HepG2 (cell line): Measurements from ENCODE around the gene RUVBL2. TPM values are rescaled to one million over a fixed set of nuclear protein-coding genes. Genes with fewer than 3 reads are reported as not detected.

Experiments
- AHDC1 ChIP-seq: sonication (generic); formaldehyde crosslinking; IDR thresholded peaks from 2 replicates; pipeline ENCODE4 v1.5.1; 2020; ENCODE audit warnings: mild to moderate bottlenecking, missing genetic modification reagents, borderline replicate concordance
- ARHGAP35 ChIP-seq: sonication (generic); formaldehyde crosslinking; IDR thresholded peaks from 2 replicates; pipeline ENCODE4 v1.9.0; 2022; ENCODE audit warnings: mild to moderate bottlenecking, inconsistent platforms, moderate library complexity, missing genetic modification reagents, borderline replicate concordance
- ARID2 ChIP-seq: sonication (generic); formaldehyde crosslinking; IDR thresholded peaks from 2 replicates; pipeline ENCODE4 v1.8.1; 2022; ENCODE audit warnings: mild to moderate bottlenecking, missing genetic modification reagents, borderline replicate concordance
- DNMT1 ChIP-seq: sonication (generic); formaldehyde crosslinking; IDR thresholded peaks from 2 replicates; pipeline ENCODE4 v1.5.1; 2020; ENCODE audit warnings: mild to moderate bottlenecking, missing genetic modification reagents
- E2F1 ChIP-seq: sonication (generic); formaldehyde crosslinking; IDR thresholded peaks from 2 replicates; pipeline ENCODE4 v1.5.0; 2020; ENCODE audit warnings: missing genetic modification reagents
- ETS1 ChIP-seq: sonication (generic); formaldehyde crosslinking; IDR thresholded peaks from 2 replicates; pipeline ENCODE4 v1.4.0; 2020; ENCODE audit warnings: missing genetic modification reagents
- FOXK2 ChIP-seq: fragments of 450-650 bp; IDR thresholded peaks from 2 replicates; pipeline ENCODE4 v1.6.1; 2016
- HNRNPK ChIP-seq: fragments of 200-400 bp; formaldehyde crosslinking; IDR thresholded peaks from 2 replicates; pipeline ENCODE4 v1.6.1; 2018; ENCODE audit warnings: low read length, low read depth, moderate library complexity, mild to moderate bottlenecking; ENCODE audit not compliant: poor library complexity, severe bottlenecking
- PLRG1 ChIP-seq: fragments of 450-650 bp; conservative IDR thresholded peaks from 2 replicates; pipeline ENCODE4 v1.6.1; 2016
- RFX5 ChIP-seq: IDR thresholded peaks from 2 replicates; pipeline ENCODE4 v1.6.1; 2011; ENCODE audit warnings: low read depth, low read length, improper control_type of control experiment
- TBL1XR1 ChIP-seq: fragments of 150-350 bp; IDR thresholded peaks from 2 replicates; pipeline ENCODE4 v1.6.1; 2014; ENCODE audit warnings: borderline replicate concordance, low read length; ENCODE audit not compliant: partially characterized antibody
- ZBTB3 ChIP-seq: sonication (generic); formaldehyde crosslinking; IDR thresholded peaks from 2 replicates; pipeline ENCODE4 v1.4.0; 2020; ENCODE audit warnings: low read depth, mild to moderate bottlenecking, moderate library complexity, missing genetic modification reagents, borderline replicate concordance
- ZNF280D ChIP-seq: sonication (generic); formaldehyde crosslinking; IDR thresholded peaks from 2 replicates; pipeline ENCODE4 v1.5.1; 2020; ENCODE audit warnings: mild to moderate bottlenecking, missing genetic modification reagents
- ZNF564 ChIP-seq: sonication (generic); formaldehyde crosslinking; IDR thresholded peaks from 2 replicates; pipeline ENCODE4 v1.8.1; 2023; ENCODE audit warnings: mild to moderate bottlenecking, missing genetic modification reagents
- ZNF614 ChIP-seq: IDR thresholded peaks from 2 replicates; pipeline ENCODE4 v1.6.1; 2018; ENCODE audit warnings: missing biosample characterization, missing genetic modification reagents, inconsistent platforms, borderline replicate concordance
- ZNF652 ChIP-seq: IDR thresholded peaks from 2 replicates; pipeline ENCODE4 v1.6.1; 2016; ENCODE audit warnings: low read depth, borderline replicate concordance
- ZZZ3 ChIP-seq: sonication (generic); formaldehyde crosslinking; IDR thresholded peaks from 2 replicates; pipeline ENCODE4 v1.4.0; 2020; ENCODE audit warnings: missing genetic modification reagents, mild to moderate bottlenecking, borderline replicate concordance
- polyA plus RNA-seq, 8 experiments: library from polyadenylated mRNA; depleted of rRNA in 3 of 8; stranded (reverse) in 7 of 8; unstranded in 1 of 8; fragments of >200 nt; fragmentation: Illumina TruSeq in 4 of 8; extraction: Trizol in 4 of 8; gene quantifications; 2 replicates each; pipeline versions ENCODE4 v1.2.1 to v1.2.3, GENCODE V29; 2011 to 2016; ENCODE audit warnings: low read depth in 4 of 8, missing spikeins in 1 of 8, mixed read lengths in 1 of 8; ENCODE audit not compliant: insufficient read depth in 1 of 8
- total RNA-seq, 5 experiments: library from RNA; depleted of rRNA; stranded (reverse); fragments of >200 nt; fragmentation: Illumina TruSeq; extraction: Trizol; gene quantifications; 2 replicates each; pipeline ENCODE4 v1.2.3, GENCODE V29; 2016; ENCODE audit warnings: low read depth in 1 of 5

RUVBL2 gene
- total and polyA plus RNA-seq, 2 of the 13 experiments (the other 11 are each of a cell fraction or from before 2014, with no cell fraction given): 120 to 122 TPM

GRCh38 chr19:48962029-48962848 is 31.4 kb upstream of the RUVBL2 start (continued):
- no peak for TF ChIP-seq PLRG1
- TF ChIP-seq AHDC1 (CRISPR knock-in tag): no peak
- TF ChIP-seq ETS1 (CRISPR knock-in tag): 0 out of 2 replicates have a peak, but pooled peaks have one; percentile 81
- TF ChIP-seq ZZZ3 (CRISPR knock-in tag): no peak
- TF ChIP-seq ARHGAP35: peak; percentile 54; the same call in 1 of the 2 replicates
- peak; percentile 77; the same call in 1 of the 2 replicates for TF ChIP-seq DNMT1 (CRISPR knock-in tag)
- peak; percentile 63; the same call in 1 of the 2 replicates for TF ChIP-seq ZNF614 (CRISPR knock-in tag)
- TF ChIP-seq ZNF652 (CRISPR knock-in tag): 0 out of 2 replicates have a peak, but pooled peaks have one; percentile 20
- TF ChIP-seq TBL1XR1: no peak
- TF ChIP-seq ZNF564: no peak
- TF ChIP-seq ZNF280D (CRISPR knock-in tag): peak; percentile 93; the same call in 1 of the 2 replicates
- TF ChIP-seq RFX5: peak; percentile 29; the same call in 1 of the 2 replicates
- no peak; the same call in 1 of the 2 replicates for TF ChIP-seq ZBTB3 (CRISPR knock-in tag)
- peak; percentile 77 for TF ChIP-seq HNRNPK
- no peak for TF ChIP-seq E2F1 (CRISPR knock-in tag)
- TF ChIP-seq FOXK2: no peak
- TF ChIP-seq ARID2 (CRISPR knock-in tag): 0 out of 2 replicates have a peak, but pooled peaks have one; percentile 32
